ENCODE measurements around the gene TSPAN31. TPM values are rescaled to one million over a fixed set of nuclear protein-coding genes. Genes with fewer than 3 reads are reported as not detected.
A peak's percentile ranks its signal among the peaks of the same experiment; 100 is the strongest.
"Not testable (repeated sequence)": the region's sequence is repeated elsewhere in the genome, so short reads cannot be mapped to it uniquely, and the experiment has no call there.

TSPAN31 gene, protein sequence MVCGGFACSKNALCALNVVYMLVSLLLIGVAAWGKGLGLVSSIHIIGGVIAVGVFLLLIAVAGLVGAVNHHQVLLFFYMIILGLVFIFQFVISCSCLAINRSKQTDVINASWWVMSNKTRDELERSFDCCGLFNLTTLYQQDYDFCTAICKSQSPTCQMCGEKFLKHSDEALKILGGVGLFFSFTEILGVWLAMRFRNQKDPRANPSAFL
- 38.0 and 57.3 TPM in 2 replicates for total RNA-seq

GRCh38 chr12:57744777-57745484 lies at the start of gene TSPAN31:
TSPAN31 (plus strand) TSS chr12:57745039; CDS start chr12:57745155, 116 bp downstream.
- DNase-seq (ENCODE audit: extremely low read depth, low read depth, low spot score), result peak; percentile 91

DNA sequence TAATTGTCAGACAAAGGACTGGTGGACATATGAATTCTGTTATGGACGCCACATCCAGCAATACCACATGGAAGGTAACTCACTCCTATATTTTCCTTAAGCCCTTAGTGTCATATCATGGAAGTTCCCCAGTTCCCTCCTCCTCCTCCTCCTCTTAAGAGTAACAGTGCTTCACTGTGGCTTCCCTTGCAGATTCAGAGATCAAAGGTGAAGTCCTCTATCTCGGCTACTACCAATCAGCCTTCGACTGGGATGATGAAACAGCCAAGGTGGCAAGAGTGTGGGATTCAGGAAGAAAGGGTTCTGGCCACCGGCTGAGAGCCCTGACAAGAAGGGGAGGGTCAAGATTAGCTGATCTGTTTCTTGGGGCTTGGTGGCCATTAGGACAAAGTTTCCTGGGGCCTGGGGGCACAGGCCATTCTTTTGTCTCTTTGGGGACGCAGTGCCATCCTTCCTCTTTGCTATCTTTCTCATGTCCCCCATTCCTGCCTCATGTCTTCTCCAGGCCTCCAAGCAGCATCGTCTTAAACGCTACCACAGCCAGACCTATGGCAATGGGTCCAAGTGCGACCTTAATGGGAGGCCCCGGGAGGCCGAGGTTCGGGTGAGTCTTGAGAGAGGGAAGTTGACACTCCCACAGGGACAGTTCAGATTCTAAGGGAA lies 48.9 kb upstream of the TSPAN31 start:
- DNase-seq (ENCODE audit: extremely low read depth, low read depth, low spot score), result no peak

DNA sequence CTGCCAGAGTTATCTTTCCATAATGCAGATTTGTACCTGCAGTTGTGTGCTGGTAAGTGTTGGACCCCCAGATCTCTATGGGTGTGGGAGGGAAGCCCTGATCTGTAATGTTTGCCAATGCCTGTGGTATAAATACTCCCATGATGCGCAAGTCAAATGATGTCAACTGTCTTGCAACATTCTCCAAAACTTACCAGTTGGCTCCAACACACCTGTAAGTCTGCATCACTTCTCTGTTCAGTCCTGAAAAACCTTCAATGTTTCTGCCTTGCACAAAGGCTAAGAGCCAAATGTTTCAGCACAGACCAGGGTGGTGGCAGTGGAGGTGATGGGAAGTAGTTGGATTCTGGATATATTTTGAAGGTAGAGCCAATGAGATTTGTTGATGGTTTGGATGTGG lies 47.8 kb upstream of the TSPAN31 start:
- DNase-seq (ENCODE audit: extremely low read depth, low read depth, low spot score), result no peak

- DNase-seq (ENCODE audit: extremely low read depth, low read depth, low spot score), result no peak
These were observed 46.4 kb upstream of the TSPAN31 start for GRCh38 chr12:57698414-57698813.

DNA sequence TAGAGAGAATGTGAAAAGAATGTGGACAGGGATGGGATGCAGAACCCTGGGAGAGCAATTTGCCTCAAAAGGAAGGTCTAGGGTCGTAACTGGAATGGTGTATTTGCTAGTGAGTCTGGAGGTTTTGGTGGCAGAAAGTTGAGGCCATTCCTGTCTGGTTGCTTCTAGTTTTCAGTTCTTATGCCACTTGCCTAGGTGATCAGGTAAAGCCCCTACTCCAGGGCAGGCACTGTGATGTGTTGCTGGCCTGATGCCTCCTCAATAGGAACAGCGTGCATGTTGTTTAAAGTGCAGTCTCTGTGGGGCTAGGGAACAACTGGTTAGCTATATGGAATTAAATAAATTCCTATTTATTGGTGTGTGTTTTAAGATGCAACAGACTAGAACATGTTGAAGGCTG lies 44.5 kb upstream of the TSPAN31 start:
- no peak for DNase-seq (ENCODE audit: extremely low read depth, low read depth, low spot score)

DNA sequence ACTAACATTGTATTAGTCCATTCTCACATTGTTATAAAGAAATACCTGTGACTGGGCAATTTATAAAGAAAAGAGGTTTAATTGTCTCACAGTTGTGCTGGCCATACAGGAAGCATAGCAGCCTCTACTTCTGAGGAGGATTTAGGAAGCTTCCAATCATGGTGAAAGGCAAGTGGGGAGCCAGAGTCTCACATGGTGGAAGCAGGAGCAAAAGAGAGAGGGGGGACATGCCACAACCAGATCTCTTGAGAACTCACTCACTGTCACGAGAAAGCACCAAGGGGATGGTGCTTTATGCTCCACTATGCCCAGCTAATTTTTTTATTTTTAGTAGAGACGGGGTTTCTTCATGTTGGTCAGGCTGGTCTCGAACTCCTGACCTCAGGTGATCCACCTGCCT lies 37.6 kb upstream of the TSPAN31 start:
- no peak for DNase-seq (ENCODE audit: extremely low read depth, low read depth, low spot score)

GRCh38 chr12:57708296-57708695 lies 36.5 kb upstream of the TSPAN31 start:
- DNase-seq (ENCODE audit: extremely low read depth, low read depth, low spot score), result no peak

DNA sequence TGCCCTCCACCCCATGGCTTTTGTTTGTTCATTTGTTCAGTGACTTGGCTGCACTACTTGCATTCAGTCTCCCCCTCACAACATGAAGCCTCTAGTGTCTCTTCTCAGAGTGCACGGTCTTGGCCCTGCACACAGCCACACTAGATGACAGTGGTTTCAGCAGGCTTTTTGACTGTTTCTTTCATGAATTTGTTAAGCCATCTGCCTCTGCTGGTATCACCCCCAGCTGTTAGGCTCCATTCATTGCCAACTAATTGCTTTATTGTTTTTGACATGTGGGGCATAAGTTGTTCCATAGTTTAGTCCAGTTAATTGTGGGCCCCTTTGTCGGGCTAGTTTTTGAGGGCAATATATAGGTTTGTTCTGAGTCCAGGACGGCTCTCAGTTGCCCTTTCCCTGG lies 32.1 kb upstream of the TSPAN31 start:
- DNase-seq (ENCODE audit: extremely low read depth, low read depth, low spot score), result no peak

- no peak for DNase-seq (ENCODE audit: extremely low read depth, low read depth, low spot score)
These were observed 31.6 kb upstream of the TSPAN31 start for GRCh38 chr12:57713209-57713608.

DNA sequence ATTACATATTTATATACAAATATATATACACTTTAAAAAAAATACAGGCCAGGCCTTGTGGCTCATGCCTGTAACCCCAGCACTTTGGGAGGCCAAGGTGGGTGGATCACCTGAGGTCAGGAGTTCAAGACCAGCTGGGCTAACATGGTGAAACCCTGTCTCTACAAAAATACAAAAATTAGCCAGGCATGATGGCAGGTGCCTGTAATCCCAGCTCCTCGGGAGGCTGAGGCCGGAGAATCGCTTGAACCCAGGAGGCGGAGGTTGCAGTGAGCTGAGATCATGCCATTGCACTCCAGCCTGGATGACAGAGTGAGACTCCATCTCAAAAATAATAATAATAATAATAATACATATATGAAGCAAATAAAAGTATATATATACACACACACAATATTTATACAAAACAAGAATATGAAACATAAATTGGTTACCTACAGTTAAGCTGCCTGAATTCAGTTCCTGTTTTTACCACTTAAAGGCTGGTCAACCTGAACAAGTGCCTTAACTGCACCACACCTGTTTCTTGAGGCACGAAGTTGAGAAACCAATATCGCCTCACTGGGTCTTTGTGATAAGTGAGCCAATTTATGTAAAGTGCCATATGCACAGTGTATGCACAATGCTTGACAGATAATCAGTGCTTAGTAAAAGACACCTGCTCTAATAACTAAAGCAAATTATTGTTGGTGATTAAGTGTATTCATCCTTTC lies 29.6 kb upstream of the TSPAN31 start:
- DNase-seq (ENCODE audit: extremely low read depth, low read depth, low spot score), result not testable (repeated sequence)

DNA sequence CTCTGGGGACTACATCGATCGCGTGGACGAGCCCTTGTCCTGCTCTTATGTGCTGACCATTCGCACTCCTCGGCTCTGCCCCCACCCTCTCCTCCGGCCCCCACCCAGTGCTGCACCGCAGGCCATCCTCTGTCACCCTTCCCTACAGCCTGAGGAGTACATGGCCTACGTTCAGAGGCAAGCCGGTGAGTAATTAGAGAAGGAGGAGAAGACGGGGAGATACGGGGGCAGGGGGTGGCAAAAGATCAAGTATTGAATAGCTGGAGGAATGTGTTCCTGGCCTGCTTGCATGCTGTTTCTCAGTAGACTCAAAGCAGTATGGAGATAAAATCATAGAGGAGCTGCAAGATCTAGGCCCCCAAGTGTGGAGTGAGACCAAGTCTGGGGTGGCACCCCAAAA lies 29.1 kb upstream of the TSPAN31 start:
- DNase-seq (ENCODE audit: extremely low read depth, low read depth, low spot score), result no peak

GRCh38 chr12:57716305-57716704 lies 28.5 kb upstream of the TSPAN31 start:
- no peak for DNase-seq (ENCODE audit: extremely low read depth, low read depth, low spot score)

DNA sequence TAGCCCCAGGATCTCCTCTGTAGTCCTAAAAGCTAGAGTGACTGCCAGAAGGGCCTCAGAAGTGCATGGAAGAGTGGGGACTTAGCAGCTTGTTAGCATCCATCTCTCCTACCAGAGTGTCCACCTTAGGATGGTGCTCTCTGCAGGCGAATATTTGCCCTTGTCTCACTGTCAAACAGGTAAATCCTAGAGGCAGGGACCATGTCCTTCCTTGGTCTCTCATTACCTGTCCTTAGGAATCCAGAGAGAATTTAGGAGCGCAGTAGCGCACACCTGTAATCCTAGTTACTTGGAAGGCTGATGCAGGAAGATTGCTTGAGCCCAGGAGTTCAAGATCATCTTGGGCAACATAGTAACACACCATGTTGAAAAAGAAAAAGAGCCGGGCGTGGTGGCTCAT lies 27.7 kb upstream of the TSPAN31 start:
- no peak for DNase-seq (ENCODE audit: extremely low read depth, low read depth, low spot score)

DNA sequence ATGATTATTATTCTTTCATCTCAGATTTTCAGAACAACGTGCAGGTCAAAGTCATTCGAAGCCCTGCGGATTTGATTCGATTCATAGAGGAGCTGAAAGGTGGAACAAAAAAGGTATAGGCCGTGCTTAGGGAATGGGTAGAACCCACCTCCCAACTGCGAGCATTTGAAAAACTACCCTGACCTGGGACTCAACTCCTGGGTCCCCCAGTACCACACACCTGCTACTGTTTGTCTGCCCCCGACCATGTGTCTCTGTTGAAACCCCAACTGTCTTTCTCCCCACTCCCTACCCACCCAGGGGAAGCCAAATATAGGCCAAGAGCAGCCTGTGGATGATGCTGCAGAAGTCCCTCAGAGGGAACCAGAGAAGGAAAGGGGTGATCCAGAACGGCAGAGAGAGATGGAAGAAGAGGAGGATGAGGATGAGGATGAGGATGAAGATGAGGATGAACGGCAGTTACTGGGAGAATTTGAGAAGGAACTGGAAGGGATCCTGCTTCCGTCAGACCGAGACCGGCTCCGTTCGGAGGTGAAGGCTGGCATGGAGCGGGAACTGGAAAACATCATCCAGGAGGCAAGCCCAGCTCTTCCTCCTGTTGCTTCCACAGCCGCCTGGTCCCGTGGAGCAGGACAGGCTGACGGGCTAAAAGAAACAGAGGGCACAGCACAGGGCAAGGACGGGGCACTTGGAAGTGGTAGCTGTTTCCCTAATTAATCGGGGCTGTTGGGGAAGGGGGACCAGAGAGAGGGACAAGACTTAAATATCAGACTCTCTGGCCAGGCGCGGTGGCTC lies 26.8 kb upstream of the TSPAN31 start:
- DNase-seq (ENCODE audit: extremely low read depth, low read depth, low spot score), result no peak

DNA sequence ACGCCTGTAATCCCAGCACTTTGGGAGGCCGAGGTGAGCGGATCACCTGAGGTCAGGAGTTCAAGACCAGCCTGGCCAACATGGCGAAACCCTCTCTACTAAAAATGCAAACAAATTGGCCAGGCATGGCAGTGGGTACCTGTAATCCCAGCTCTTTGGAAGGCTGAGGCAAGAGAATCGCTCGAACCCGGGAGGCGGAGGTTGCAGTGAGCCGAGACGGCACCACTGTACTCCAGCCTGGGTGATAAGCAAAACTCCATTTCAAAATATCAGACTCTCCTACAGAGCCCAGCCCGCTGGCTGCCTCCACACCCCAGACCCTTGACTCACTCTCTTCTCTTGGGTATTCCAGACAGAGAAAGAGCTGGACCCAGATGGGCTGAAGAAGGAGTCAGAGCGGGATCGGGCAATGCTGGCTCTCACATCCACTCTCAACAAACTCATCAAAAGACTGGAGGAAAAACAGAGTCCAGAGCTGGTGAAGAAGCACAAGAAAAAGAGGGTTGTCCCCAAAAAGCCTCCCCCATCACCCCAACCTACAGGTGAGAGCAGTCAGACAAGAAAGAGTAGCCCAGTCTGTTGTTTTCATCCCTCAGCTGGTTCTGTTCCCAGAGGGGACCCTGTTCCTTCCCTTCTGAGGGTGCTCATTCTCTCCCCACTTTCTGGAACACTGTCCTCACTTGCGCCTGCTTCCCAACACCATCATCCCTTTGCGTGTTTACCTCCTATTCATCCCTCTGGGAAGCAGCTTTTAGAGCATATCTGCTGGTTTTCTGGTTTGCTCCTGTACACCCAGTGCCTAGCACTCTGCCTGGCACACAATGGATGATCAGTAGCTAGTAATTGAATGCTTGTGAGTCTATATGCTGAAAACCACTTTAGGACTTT lies 26.0 kb upstream of the TSPAN31 start:
- DNase-seq (ENCODE audit: extremely low read depth, low read depth, low spot score), result no peak

- DNase-seq (ENCODE audit: extremely low read depth, low read depth, low spot score), result no peak
These were observed 24.8 kb upstream of the TSPAN31 start for GRCh38 chr12:57719777-57720605.

- no peak for DNase-seq (ENCODE audit: extremely low read depth, low read depth, low spot score)
These were observed 23.9 kb upstream of the TSPAN31 start for GRCh38 chr12:57720606-57721595.
